Measurements from ENCODE around the gene RARB.

GRCh38 chr3:25442486-25442885 is 14.4 kb downstream of the RARB start:
- no peak for TF ChIP-seq POLR2AphosphoS5 (IDR thresholded peaks at IDR 0.05; ENCODE audit: borderline replicate concordance, low read depth, low read length)
- TF ChIP-seq EZH2 (IDR thresholded peaks at IDR 0.05): no peak
